Suppressor macrophage (primary cell): ENCODE results near the gene SV2C.

ENCODE experiments used
- DNase-seq, 4 experiments: peaks; one replicate each; pipeline ENCODE4 v3.0.0-alpha.2; 2020 to 2022

Gene SV2C

DNA sequence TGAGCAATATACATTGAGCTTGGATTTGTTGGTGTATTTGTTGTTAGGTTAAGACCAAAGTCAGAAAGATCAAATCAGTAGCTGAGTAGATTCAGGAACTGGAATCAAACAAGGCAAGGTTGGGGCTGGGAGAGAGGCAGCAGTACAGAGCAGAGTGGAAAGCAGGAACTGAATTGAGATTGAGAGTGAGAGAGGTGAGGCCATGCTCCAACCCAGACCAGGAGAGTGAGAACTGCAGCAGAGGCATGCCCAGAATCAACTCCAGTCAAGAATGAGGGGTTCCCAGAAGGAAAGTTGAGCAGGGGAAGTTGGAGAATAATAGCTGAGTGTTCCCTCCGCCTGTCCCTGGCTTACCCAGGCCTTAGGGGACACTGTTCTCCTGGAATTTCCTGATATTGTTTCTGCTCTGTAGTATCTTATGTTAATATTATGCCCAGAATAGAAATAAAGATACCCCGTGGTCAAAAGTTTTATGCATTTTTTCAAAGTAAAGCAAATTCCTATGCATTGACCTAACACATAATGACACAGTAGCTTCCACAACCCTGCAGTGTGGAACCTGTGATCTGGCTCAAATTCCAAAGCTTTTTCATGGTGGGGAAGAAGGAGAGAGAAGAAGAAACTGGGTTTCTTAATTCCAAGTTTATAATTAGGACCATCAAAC lies 82.7 kb downstream of the SV2C start:
- DNase-seq, result no peak

DNA sequence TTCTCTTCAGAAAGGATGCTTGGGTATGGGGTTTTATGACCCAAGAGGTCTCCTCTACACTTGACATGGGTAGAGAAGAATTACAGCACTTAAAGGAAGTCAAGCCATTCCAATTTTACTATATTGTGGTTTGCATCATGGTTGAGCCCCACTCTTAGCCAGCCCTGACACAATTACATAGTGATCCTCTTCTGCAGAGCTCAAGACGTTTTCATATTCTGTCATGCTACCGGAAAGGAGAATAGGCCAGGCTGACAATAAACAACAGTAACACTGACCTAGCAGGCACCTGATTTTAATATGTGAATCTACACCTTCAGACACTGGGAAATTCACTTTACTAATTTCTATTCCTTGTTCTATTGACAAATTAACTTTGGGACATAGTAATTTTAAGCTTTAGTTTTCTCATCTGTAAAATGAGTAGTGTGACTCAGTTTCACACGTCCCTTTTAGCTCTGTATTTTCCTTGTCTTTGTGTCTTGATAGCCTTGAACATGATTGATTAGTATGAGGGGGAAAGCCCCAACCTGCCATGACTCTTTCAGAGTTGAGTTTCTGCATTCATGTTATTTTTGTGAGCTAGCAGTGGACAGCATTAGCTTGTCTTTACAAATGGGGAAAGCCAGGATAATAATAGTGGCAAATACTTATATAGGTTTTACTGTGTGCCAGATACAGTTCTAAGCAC lies 83.8 kb downstream of the SV2C start:
- DNase-seq, result no peak

DNA sequence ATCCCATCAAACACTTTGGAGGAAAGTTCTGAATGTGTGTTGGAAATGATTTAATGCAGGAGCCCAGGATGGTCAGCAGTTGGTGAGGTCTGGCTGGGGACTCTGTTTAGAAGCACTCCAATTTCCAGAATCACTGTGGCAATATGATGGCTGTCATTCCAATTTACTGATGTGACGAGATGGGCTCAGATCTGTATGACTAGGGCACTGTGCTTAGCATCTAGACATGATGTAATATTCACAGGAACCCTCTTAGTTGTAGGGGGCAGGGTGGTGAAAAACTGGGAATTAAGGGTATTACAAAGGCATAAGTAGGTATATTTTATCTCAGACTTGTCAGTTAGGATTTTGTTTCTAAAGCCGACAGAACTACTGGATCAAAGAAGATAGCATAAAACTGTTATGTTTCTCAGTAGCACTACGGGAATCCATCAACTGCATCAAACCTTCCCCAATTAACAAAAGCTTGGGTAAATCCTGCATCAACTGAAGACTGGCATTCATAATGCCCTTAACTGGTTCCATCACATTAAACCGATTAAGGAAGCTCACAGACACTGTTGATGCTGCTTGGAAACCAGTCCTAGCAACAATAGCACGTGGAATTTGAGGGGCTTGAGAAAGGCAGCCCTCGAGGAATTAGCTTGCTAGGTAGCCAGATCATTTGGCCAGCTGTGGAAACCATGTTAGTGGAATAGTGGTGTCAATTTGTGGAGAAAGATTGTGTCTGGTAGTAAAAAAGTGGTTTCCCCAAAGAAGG lies 86.1 kb downstream of the SV2C start:
- DNase-seq, result no peak

GRCh38 chr5:76174101-76174500 lies 90.9 kb downstream of the SV2C start:
- no peak for DNase-seq

DNA sequence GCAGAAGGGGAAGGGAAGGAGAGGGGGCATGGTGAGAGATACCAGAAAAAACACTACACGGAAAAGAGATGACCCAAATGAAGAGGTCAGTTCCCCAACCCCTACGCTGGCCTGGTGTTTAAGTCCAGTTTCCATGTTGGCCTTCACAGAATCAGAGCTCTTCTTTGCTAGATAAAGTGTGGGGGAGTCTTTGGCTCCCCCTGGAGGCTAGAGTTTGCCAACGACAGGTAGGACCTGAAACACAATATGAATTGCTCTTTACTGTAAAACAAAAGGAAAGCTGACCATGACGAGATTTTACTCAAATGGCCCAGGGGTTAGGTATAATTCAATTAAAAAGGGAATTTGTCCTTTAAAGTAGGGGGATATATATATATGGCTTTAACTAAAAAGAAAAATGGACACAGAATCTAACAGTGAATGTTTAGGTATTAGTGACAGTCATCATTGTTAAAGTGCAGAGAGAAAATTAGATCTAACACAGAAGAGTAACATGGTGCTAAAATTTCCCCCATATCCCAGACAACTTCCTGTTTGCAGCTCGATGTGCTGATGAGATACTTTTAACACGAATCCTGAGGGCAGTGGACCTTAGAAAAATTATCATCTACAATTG lies 92.0 kb downstream of the SV2C start:
- peak; percentile 50 to 57 (median 53) for DNase-seq

GRCh38 chr5:76175821-76176403 lies 92.7 kb downstream of the SV2C start:
- peak in 3 of 4 experiments; percentile 7 to 29 (median 21) for DNase-seq

DNA sequence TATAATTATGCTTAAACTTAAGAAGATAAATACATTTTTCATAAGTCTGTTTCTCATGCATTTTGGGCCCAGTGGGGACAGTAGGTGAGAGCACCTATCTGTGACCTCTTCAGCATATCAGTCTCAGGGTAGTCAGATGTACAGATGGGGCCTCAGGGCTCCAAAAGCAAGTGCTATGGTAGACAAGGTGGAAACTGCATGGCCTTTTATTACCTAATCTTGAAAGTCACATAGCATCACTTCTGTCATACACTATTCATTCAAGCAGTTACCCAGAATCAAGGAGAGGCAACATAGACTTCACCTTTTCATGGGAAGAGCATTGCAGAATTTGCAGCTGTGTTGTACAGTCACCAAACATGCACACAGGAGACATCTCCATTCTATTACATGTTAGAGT lies 94.8 kb downstream of the SV2C start:
- DNase-seq, result no peak

GRCh38 chr5:76178913-76179312 lies 95.7 kb downstream of the SV2C start:
- DNase-seq, result no peak

- DNase-seq, result peak; percentile 37 to 77 (median 62)
Observed at GRCh38 chr5:76180814-76181805, 97.9 kb downstream of the SV2C start.

DNA sequence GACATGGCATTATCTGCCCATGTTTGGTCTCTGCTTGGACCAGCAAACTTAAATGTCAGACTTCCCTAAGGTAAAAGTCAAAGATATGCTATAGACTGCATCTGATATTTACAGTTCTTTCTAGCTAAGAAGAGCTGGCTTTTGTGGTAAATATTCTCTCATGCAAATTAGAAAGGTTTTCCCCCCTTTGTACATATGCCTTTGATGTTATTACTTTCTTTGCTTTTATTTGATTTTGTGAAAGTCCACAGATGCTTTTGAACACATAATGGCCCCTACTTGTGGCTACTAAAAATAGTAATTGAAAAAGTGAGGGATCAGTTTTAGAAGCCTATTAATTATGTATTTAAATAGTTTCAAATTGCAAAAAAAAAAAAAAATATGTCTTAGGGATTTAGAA lies 104.2 kb downstream of the SV2C start:
- no peak for DNase-seq

DNA sequence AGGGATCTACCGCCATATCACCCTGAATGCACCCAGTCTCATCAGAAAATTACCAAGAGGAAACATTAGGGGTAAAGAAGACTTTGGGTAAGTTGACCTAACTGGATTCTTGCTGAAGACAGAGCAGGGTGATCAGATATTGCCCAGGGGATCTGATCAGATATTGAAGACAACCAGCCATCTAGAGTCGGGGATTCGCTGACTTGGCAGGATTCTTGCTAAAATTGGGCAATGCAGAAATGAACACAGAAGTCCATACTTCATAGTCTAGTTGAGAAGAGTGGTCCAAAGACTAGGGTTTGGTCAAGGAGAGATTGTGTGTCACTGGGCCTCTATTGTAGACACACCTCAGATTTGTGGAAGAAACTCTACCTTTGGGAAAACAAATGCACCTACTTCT lies 107.2 kb downstream of the SV2C start:
- DNase-seq, result no peak

DNA sequence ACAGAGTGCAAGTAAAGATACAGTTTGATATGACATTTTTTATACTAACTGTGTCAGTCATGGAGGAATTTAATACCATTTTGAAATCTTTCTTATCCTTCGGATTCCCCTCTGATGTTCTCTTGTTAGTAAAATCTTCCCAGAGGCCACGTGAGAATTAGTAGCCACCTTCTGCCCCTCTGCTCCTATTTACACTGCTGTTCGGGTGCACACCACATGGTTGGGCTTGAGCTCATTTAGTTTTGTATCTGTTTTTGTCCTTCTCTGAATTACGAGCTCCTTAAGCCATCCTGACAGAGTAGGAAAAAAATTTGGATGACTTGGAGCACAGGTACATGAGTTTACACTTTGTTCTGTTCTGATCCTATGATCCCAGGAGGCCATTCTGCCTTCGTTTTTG lies 109.7 kb downstream of the SV2C start:
- DNase-seq, result no peak

DNA sequence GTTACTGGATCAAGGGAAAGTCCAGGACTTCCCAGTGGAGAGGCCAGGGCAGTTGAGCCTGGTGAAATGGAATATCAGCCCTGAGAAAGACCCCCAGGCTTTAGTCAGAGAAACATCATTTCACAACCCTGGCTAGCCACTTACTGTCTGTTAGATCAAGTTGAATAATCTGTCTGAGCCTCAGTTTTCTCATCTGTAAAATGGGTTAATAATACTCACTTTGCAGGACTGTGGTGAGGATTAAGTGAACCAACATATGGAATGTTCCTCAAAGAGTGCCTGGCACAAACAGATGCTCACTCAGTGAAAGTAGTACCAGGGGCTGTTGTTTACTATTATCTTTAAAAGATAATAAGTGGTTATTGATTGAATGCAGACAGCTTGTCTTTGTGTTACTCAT lies 110.5 kb downstream of the SV2C start:
- DNase-seq, result no peak

DNA sequence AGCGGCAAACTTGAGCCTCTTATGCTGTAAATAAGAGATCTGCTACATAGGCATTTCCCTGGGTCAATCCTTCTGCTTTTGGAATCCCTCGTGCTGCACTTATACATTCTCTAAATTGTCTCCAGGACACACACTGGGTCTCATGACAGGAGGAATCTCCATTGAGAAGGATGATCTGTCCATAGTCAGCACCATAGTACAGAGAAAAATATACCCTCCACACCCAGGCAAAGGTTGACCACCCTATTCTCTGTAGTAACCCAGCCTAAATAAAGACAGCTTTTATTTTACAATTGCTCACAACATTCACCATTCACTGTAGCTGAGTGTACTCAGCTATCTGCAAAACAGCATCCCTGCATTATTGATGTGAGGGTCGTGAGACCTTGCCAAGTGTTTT lies 111.2 kb downstream of the SV2C start:
- DNase-seq, result no peak

DNA sequence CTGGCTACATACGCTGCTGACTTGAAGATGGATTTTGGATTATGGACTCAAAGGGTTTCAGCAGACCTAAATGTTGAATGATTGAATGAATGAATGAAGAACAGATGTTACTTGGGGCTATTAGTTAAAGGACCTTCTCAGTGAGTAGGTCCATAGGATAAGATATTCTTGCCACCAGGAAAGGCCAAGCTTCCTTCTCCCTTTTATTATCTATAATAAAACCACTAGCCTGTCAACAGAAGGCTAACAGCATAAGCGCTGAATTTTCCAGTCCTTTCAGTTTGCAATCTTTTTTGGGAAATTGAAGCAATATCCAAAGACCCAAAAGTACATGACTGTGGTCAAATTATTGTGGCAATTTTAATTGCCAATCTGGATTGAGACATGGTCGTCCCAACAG lies 113.3 kb downstream of the SV2C start:
- DNase-seq, result no peak

DNA sequence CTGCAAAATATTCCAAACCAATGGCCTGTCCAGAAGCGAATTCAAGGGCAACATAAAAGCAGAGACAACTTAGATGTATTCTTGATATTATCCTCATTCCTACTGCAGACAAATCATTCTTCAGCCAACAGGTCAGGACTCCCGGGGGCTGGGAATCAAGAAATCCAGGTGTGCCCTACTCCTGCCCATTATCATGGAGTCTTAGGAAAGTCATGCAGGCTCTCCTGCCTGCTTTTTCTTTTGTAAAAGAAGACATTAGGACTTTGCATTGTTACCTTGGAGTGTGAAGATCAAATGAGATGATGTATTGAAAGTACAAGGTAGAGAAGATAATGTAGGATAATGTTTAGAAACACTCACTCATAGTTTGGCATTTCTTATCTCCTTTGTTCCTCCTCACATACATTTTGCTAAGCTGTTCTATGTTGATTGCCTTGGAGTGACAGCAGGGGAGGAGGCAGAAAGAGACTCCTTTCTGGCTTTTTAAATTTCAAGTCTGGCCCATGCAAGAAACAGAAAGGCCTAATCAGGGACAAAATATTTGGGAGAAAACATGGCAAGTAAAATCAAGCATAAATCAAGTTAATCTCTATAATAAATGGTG lies 113.8 kb downstream of the SV2C start:
- no peak for DNase-seq

DNA sequence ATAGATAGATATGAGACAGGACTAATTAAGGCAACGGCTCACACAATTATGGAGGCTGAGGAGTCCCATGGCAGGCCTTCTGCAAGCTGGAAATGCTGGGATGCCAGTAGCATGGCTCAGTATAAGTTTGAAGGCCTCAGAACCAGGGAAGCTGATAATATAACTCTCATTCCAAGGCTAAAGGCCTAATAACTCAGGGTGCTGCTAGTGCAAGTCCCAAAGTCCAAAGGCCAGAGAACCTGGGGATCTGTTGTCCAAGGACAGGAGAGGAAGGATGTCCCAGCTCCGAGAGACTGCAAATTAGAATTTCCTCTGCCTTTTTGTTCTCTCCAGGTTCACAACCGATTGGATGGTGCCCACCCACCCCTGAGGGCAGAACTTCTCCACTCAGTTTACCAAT lies 114.5 kb downstream of the SV2C start:
- no peak for DNase-seq

DNA sequence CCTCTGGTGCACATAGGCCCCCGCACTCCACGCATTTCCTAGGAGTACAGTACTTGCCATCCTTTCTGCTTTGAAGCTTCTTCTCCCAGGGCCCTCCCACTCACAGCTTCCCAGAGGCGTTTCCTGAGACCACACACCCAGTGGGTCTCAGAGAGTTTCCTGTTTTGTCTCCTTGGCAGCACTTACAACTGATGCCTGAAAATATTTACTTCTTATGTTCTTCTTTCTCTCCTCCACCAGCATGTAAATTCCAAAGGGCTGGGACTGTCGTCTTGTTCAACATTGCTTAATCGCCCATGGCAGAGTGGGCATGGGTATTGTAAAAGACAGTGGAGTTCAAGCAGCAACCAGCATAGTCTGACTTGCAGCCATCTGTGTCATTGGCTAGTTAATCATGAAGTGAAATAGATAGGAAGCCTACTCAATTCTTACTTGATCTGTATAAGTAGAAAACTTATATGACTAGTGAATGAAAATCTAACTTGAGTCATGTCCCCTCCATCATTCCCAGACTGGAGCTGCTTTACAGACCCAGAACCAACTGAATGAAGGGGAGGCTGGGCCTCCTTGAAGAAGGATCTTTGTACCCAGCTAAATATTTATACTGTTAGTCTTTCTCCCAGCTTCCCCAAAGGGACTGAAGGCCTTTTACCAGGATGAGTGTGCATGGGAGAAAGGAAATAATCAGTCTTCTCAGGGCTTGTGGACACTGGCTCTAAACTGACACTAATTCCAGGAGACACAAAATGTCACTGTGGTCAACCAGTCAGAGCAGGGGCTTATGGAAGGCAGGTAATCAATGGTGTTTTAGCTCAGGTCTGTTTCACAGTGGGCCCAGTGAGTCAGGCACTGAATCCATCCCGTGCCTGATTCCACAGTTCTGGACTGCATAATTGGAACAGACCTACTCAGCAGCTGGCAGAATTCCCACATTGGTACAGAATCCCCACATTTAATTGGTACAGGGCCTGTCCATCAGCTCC lies 116.4 kb downstream of the SV2C start:
- peak; percentile 31 to 61 (median 57) for DNase-seq

DNA sequence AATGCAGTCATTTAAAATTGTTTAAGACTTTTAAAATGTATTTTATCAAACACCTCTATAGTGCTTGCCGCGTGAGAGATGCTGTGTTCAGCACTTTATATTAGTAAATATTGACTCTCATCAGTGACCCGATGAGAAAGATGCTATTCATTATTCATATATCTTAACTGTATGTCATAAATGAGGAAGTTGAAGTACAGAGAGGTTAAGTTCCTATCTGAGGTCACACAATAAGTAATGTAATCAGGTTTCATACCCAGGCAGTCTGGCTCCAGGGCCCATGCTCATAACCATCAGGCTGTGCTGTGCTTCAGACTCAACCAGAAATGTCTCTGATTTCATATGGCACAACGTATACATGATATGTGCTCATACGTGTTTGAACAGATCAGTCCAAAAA lies 119.0 kb downstream of the SV2C start:
- DNase-seq, result peak; percentile 9 to 60 (median 40)

GRCh38 chr5:76204191-76204590 lies 121.0 kb downstream of the SV2C start:
- DNase-seq, result no peak
